Fibroblast of skin of right quadriceps (primary cell): ENCODE results near the gene BOD1L1.
A peak's percentile ranks its signal among the peaks of the same experiment; 100 is the strongest.

Experiments
- DNase-seq: peaks from one replicate; pipeline ENCODE4 v3.0.0-alpha.2; 2013

The BOD1L1 gene

DNA sequence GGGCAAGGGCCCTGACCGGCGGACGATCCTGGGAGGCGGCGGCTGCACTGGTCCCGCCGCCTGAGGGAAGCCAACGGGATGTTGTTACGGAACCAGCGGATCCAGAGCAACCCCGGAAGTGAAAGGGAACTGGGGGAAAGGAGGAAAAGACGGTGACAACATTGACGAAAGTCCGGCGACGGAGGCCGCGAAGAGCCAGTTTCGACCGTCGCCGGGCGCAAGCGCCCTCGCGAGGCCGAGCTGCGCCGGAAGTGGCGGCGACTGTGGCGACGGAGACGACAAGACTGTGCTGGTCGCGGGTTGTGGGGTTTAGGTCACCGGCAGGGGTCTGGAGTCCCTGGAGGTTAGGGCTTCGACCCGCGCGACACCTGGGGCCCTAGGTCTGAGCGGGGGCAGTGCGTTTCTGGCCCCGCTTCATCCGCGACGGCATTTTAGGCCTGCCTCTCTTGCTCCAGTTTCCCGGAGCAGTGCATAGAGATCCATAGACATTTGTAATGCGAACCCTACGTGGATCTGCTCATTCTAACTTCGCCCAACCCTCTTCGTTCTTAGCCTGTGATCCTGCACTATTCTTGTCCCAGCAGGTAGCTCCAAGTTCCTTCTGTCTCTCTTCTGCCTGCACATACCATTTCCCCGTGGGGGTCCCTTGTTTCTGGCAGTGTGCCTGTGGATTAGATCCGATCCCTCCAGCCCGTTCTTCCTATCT lies at the start of gene BOD1L1:
BOD1L1 (minus strand) TSS at position 120 of the 706 bp plus-strand sequence. CDS start 138 bp downstream, outside the sequence.
- peak; percentile 90 for DNase-seq

DNA sequence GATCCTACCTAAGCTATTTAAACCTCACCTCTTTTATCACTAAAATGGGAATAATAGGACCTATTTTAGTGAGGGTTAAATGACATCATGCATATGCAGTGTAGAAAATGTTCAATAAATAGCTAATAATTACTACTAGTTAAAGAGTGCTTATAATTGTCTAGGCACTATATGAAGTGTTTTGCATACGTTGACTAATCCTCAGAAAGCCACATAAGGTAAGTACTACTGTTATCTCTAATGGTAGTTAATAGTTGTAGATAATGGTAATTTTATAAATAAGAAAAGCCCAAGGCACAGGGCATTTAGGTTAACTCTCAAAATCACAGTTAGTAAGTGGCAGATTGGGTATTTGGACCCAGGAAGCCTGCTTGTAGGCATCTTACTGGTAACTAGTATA lies 47.4 kb upstream of the BOD1L1 start:
- no peak for DNase-seq

DNA sequence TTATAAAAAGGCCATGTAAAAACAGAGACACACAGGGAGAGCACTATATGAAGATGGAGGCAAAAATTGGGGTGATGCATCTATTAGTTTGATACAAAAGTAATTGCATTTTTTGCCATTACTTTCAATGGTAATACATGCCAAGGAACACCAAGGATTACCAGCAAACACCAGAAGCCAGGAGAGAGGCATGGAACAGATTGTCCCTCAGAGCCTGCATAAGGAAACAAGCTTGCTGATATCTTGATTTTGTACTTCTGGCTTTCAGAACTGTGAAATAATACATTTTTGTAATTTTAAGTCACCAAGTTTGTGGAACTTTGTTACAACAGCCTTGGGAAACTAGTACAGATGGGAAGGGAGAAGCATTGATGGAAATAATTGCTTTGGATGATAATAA lies 45.6 kb upstream of the BOD1L1 start:
- DNase-seq = no peak

DNA sequence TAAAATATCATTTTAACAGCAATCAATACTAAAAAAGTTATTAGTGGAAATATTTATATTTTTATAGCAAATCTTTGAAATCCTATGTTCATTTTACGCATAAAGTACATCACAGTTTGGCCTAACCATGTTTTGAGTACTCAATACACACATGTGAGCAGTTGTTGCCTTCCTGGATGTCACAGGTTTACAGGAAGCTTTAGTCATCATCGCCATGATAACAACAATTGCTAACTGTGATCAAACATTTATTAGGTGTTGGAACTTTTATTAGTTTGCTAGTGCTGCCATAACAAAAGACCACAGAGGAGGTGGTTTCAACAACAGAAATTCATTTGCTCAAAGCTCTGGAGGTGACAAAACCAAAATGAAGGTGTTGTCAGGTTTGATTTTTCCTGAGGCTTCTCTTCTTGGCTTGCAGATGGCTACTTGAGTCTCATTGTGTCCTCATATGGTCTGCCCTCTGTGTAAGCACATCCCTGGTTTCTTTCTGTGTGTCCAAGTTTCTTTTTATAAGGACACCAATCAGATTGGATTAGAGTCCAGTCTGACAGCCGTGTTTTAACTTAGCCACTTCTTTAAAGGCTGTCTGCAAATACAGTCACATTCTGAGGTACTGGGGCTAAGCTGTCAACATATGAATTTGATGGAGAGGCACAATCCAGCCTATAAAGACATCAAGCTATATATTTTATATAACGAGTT lies 43.1 kb upstream of the BOD1L1 start:
- DNase-seq = no peak

DNA sequence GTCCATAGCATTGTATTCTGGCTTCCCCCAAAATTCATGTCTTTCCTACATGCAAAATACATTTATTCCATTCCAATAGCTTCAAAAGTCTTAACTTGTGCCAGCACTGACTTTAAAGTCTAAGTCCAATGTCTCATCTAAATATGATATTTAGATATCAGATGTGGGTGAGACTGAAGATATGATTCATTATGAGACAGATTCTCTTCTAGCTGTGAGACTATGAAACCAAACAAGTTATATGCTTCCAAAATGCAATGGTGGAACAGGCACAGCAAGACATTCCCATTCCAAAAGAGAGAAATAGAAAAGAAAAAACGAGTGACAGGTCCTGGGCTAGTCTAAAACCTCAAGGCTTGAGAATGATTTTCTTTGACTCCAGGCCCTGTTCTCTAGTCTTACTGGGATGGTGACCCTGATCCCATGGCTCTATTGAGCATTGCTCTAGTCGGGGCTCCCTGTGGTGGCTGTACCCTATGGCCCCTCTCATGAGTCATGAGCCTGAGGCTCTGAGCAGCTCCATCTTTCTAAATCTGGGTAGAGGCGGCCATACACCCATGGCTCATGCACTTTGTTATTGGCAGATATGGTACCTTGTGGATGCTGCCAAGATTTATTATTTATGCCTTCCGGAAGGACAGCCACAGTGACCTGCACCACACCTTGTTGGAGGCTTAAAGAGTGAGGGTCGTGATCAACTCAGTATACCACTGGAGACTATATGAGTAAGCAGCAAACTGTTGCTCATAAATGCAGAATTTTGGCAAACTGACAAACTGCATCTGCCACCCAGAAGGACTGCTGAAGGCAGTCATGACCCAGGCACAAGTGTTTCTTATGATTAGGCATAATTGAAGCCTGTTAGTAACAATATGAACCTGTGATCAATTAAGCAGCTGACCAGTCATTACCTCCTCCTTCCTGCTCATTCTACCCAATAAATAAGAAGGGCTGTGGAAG lies 38.5 kb upstream of the BOD1L1 start:
- no peak for DNase-seq

DNA sequence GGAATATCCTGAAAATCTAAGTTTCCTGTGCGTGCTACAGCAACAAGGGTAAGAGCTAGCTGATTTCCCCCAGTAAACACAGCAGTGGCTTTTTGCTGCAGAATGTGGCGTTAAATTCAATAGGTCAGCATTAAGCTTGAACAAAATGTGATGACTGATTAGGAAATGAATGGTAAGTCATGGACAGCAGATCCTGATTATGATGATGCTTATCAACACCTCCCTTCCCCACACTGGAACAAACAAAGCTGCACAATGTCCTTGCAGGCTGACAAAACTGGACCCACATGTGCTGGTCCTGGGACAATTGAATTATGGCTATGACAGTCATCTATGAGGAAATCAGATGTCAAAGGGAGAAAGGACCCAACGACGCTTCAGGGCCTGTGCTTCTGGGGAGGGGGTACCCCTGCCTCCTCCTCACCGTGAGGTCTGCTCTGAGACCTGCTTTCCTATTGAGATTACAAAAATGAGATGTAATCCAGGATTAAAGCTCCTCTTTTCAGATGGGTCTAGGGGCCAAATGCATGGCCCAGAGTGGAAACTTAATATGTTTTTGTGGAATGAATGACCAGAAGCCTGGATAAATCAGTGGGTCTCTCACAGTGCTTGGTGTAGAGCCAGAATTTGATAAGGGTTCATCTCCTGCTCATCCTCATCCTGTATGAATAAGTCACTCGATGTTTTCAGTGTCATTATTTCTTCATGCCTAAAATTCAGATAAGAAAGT lies 32.0 kb upstream of the BOD1L1 start:
- no peak for DNase-seq

DNA sequence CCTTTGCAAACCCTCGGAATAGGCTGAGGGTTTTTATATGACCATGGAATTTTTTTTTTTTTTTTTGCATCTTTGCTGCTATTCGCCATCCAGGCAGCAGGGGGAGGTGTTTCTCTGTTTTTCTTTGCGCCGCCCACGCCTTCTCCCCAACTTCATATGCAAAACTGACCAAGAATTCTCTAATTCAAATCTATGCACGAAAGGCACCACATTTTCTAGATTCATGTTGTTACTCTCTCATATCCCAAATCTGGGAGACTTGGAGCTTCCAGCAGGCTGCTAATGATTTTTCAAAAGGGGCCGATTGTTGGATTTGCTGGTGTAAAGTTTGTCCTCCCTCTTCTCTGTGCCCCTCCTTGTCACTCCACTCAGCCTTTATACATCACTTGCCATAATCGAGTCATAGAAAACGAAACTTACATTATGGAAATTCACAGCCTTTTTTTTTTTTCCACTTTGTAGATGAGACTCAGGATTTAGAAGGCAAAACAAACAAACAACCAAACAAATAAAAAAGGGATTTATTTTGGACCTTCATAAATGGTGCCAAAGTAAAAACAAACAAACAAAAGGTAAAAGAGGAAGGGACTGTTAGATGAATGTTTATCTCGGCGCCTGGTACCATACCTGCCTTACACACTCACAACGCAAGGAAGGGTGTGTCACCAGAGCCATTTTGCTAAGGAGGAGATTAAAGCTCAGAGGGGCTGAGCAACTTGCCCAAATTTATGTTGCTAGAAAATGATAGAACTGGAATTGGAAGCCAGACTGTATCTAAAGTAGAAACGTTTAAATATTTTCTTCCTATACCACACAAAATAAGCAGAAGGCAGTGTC lies 29.3 kb upstream of the BOD1L1 start:
- DNase-seq = peak; percentile 68

DNA sequence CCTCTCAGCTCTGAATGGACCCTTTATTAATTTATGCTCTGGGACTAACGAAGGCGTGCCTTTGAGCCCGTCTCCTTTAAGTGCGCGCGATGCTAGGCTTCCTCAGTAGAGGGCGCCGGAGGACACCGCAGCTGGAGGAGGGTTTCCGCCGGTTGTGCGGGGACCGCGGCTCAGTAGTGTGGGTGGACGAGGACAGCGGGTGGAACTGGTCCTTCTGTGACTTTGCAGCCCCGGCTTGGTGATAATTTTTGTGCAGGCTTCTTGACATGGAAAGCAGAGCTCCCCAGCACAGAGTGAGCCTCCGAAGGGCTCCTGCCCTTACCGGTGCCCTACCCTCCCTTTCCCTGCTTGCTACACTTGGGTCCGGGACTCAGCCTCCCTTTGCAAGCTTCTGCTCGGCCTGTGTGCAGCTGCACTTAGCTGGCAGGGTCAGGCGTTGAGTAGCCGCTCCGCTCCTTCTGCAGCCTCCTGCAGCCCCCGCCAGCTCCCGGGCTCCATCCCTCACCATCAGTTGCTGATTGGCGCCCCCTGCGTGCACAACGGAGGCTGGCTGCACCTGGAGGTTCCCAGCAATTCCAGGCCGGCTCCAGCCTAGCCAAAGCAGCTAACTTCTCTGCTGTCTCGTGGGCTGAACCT lies 26.8 kb upstream of the BOD1L1 start:
- DNase-seq = peak; percentile 59

DNA sequence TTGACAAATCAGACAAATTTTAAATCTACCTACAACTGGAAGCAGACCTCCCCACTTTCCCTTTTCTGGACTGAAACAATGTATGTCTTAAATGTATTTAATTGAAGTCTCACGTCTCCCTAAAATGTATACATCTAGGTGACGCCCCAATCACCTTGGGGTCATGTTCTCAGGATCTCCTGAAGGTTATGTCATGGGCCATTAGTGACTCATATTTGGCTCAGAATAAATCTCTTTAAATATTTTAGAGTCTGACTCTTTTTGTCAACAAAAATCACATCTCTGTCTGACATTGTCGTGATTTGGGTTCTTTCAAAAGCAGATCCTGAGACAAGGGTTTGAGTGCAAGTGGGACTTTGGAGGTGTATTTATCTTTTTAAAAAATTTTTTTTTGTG lies 26.2 kb upstream of the BOD1L1 start:
- DNase-seq = no peak

DNA sequence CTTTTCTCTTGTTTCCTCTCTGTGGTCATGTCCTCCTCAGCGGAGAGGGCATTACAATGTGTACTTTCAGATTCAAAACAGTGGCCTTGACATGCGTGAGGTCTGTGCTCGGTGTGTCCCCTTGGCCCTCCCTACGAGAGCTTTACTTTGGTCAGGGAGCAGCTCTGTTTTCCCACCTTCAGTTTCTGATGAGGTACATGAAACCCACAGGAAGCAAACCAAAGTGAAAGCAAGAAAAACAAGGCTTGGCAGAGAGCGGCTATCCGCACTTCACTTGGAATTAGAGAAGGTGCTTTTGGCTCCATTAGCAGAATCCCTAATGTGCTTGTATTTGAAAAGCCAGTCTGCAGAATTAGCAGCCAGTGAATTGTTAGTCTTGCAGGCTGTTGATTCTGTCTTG lies 19.5 kb upstream of the BOD1L1 start:
- DNase-seq = no peak

DNA sequence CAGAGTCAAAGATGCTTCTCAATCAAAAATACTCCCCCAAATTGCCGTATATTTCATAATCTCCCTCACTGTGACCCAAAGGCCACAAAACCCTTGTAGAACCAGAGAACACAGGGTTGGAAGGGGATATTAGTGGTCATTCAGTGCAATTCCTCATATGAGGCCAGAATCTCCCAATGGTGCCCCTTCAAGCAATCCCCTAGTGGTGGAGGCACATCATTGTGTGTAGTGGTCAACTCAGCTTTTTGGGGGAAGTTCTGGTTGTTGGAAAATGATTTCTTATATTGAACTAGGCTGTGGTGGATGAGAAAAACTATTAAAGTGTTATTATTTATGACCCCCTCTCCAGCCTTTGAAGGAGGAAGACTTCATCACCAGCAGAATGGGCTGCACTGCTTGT lies 17.6 kb upstream of the BOD1L1 start:
- no peak for DNase-seq

DNA sequence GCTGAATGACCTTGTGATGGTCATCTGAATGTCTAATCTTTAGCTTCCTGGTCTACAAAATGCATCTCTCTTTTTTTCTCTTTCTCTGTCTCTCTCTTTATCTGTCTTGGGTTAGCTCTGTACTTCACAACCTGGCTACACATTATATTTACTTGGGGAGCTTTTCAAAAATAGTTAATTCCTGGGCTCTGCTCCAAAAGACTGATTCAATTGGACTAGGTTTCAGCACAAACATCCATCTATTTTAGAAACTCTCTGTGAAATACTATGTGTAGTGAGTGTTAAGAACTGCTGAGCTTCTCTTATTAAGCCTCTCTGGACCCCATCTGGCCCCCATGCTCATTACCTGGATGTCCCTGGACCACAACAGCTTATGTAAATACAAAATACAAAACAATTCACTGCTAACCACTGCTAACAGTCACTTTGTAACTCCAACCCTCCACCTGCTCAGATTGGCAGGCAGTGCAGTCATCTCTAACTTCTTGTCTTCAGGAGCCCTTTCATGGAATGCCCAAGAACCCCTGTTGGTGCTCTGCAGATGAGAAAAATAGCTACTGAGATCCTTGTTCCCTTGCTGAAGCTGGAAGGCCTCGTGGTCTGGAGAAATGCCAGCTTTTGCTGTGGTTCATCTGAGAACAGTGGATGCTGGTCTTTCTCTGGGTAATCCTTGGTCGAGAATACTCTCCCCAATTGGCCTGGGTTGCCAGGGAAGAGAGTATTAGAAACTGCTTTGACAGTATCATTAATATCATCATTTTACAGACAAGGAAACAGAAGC lies 14.8 kb upstream of the BOD1L1 start:
- peak; percentile 61 for DNase-seq

DNA sequence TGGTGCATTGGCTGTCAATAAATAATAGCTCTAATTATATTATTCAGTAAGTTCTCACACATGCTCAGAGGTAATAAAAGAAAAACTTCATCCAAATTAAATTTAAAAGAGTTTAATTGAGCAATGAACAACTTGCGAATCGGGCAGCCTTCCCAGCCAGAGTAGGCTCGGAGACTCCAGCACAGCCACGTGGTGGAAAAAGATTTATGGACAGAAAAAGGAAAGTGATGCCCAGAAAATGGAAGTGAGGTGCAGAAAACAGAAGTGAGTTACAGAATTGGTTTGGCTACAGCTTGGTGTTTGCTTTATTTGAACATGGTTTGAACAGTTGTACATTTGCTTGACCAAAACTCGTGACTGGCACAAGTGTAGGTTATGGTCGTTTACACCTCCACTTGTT lies 13.6 kb upstream of the BOD1L1 start:
- no peak for DNase-seq

DNA sequence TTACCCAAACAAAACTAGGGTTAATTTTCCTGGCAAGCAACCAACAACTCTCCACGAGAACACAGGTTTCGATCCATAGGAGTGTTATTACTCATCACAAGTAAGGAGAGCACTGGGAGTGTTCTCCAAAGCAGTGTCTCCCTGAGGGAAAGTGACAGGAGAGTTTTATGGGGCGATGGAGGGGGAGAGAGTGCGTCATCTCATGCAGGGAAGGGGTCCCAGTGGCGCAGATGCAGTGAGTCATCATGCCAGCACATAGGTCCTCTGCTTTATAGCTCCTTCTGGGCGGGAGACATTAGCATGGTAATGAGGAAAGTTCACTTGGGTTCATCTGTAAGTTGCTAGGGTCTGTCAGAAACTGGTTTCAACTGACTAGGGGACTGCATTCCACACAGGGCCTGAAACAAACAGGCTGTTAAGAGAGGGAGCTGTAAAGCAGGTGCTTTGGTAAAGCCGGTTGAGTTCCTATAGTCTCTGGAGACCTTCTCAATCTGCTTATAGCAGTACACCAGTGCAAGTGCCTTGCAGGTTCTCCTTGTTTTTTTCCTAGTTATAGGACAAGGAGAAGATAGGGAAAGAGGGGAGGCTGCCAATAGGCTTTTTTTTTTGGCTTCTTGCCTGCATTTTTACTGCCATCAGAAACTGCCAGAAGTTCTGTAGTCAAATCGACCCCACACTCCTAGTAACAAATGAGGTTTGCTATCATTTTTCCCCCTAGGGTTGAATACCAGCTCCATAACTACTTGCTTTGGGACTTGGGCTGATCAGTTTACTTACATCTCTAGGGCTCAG lies 12.8 kb upstream of the BOD1L1 start:
- peak; percentile 95 for DNase-seq

DNA sequence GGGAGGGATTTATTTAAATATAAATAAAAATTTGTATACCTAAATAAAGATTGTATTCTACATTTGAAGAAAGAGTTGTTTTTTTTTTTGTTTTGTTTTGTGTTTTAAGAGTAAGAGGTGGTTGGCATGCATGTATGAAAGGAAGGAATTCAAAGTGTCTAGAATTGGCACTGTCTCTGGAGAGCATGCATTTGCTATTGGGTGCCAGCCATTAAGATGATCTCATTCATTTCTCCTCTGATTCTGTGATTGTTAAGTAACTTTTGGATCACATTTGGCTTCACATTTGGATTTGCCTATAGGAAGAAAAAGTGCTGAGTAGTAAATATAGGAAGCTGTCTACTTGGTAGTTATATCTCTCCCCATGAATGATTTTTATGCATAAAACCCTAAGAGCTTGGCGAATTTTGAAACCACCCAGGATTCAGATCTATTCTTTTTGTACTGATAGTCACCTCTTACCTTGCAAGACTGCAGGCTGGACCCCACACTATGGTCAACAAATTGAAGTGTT lies 7.8 kb upstream of the BOD1L1 start:
- DNase-seq = no peak

DNA sequence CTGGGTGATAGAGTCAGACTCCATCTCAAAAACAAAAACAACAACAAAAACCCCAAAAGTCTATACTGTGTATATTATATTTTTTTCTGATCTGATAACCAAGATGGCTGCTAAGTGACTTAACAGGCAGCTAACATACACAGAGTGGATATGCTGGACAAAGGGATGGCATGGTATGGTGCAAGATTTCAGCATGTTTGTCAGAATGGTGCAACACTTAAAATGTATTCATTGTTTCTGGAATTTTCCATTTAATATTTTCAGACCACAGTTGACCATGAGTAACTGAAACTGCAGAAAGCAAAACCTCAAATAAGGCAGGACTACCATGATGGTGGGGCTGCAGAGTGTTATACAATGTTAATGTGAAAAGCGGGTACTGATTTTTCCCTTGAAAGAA lies 6.1 kb upstream of the BOD1L1 start:
- no peak for DNase-seq

DNA sequence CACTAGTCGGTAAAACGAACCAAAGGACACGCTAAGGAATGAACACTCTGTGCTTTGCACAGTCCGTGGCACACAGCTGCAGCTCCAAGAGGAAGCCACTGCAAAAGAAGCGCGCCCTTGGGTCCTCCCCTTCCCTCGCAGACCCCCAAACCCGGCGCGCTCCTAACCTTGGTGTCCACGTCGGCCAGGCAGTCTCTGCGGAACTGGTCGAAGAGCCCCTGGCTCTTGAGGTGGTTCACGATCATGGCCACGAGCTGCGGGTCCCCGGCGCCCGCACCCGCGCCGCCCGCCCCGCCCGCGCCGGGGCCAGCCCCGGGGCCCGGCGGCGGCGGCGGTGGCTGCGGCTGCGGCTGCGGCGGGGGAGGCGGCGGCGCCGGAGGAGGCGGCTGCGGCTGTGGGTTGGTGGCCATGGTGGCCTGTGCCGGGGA lies 333 bp downstream of the BOD1L1 start:
- peak; percentile 3 for DNase-seq

DNA sequence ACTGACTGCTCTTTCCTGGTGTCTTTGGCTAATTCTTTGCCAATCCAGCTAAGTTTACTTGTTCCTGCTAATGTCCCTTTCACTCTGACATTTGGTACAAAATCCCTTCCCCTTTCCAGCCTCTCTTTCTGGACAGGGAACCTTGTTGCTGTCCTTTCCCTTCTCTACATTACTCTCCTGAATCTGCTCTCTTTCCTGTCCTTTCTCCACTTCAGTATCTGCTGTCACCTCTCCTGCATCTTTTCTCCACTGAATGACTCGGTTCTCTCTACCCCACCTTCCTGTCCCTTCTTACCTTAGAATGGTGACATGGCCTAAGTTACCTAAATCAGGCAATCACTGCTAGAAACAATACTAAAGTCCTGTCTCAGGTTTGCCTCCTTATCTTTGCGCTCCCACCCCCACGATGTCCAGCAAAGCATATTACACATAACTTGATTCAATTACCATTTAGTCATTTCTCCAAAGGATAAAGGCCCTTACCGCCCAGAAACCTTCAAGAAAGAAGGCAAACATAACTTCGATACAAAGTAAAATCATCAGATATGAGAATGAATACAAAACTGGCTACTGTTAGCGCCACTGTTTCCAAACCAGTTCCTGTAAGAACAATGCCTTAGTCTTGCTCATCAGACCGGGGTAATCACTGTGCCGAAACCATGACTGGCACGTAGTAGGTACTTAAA lies 890 bp downstream of the BOD1L1 start:
- DNase-seq = no peak
